K562 (cell line): ENCODE results near the gene ADAM10.

Source experiments
- ARNT ChIP-seq, 2 experiments: fragments of 450-650 bp; IDR thresholded peaks; 2 replicates each; pipeline ENCODE4 v1.6.1; 2016; ENCODE audit warnings: mild to moderate bottlenecking in 1 of 2
- CEBPG ChIP-seq, 3 experiments: fragments of 200-800 bp in 1 of 3; sonication (Bioruptor generic) in 1 of 3; sonication (generic) in 1 of 3; formaldehyde crosslinking in 1 of 3; IDR thresholded peaks in 2 of 3; conservative IDR thresholded peaks in 1 of 3; 2 replicates each; pipeline versions ENCODE4 v1.6.1 to v1.8.0; 2016 to 2022; ENCODE audit warnings: missing compliant biosample characterization in 2 of 3, missing genetic modification characterization in 2 of 3, mild to moderate bottlenecking in 1 of 3, missing genetic modification reagents in 1 of 3
- NFATC3 ChIP-seq: fragments of 450-650 bp; IDR thresholded peaks from 2 replicates; pipeline ENCODE4 v1.6.1; 2017; ENCODE audit warnings: mild to moderate bottlenecking
- POLR2A ChIP-seq: fragments of 450-650 bp; conservative IDR thresholded peaks from 2 replicates; pipeline ENCODE4 v1.6.1; 2016
- THRAP3 ChIP-seq: fragments of 450-650 bp; IDR thresholded peaks from 2 replicates; pipeline ENCODE4 v1.6.1; 2016; ENCODE audit warnings: mild to moderate bottlenecking, inconsistent platforms, borderline replicate concordance

GRCh38 chr15:58740436-58740835 lies 9.1 kb downstream of the ADAM10 start:
- TF ChIP-seq NFATC3 (no peak), POLR2A (no peak), THRAP3 (no peak), ARNT (IDR thresholded peaks at IDR 0.05) (no peak), CEBPG (CRISPR knock-in tag; IDR thresholded peaks at IDR 0.05) (no peak), CEBPG (tag; conservative IDR thresholded peaks at IDR 0.05 in 1 of 2, IDR thresholded peaks at IDR 0.05 in 1 of 2) (no peak)
